Neuronal stem cell (in vitro differentiated cells): ENCODE data around the gene FSIP1.

Experiments
- DNase-seq: peaks from one replicate; pipeline ENCODE4 v3.0.0-alpha.2; 2013; ENCODE audit warnings: low spot score
- H2AFZ ChIP-seq: one replicate; pipeline ENCODE4 v1.6.1; 2013; ENCODE audit warnings: mild to moderate bottlenecking, low read length, inconsistent platforms
- H2AK5ac ChIP-seq: 2 replicates; pipeline ENCODE4 v1.6.1; 2013; ENCODE audit warnings: low read depth, mild to moderate bottlenecking, inconsistent platforms, low read length, moderate library complexity, mixed read lengths
- H2BK120ac ChIP-seq: 2 replicates; pipeline ENCODE4 v1.6.1; 2013; ENCODE audit warnings: low read depth, mild to moderate bottlenecking, inconsistent platforms, low read length, moderate library complexity, mixed read lengths
- H2BK12ac ChIP-seq: one replicate; pipeline ENCODE4 v1.6.1; 2013; ENCODE audit warnings: low read length, inconsistent platforms
- H2BK15ac ChIP-seq: 2 replicates; pipeline ENCODE4 v1.6.1; 2013; ENCODE audit warnings: mild to moderate bottlenecking, low read length, inconsistent platforms, mixed read lengths
- H2BK5ac ChIP-seq: one replicate; pipeline ENCODE4 v1.6.1; 2013; ENCODE audit warnings: inconsistent platforms, mild to moderate bottlenecking, low read length, moderate library complexity
- H3K14ac ChIP-seq: one replicate; pipeline ENCODE4 v1.6.1; 2013; ENCODE audit warnings: low read length, inconsistent platforms
- H3K18ac ChIP-seq: 2 replicates; pipeline ENCODE4 v1.6.1; 2013; ENCODE audit warnings: low read length, inconsistent platforms
- H3K23ac ChIP-seq: 2 replicates; pipeline ENCODE4 v1.6.1; 2013; ENCODE audit warnings: low read depth, mild to moderate bottlenecking, mixed read lengths, low read length, inconsistent platforms; ENCODE audit not compliant: poor library complexity
- H3K27ac ChIP-seq: replicated peaks from 3 replicates; pipeline ENCODE4 v1.5.1; 2013; ENCODE audit warnings: low read length, inconsistent platforms
- H3K27me3 ChIP-seq, 3 experiments: 2 replicates each; pipeline ENCODE4 v1.6.1; 2013; ENCODE audit warnings: low read length in 3 of 3, mild to moderate bottlenecking in 2 of 3, inconsistent platforms in 1 of 3, low read depth in 1 of 3, mixed read lengths in 1 of 3, moderate library complexity in 1 of 3; ENCODE audit not compliant: control insufficient read depth in 3 of 3, insufficient read depth in 3 of 3
- H3K36me3 ChIP-seq, 2 donors: replicated peaks in 1 of 2; 2 replicates each; pipeline ENCODE4 v1.6.1; 2013; ENCODE audit warnings: low read length in 2 of 2; ENCODE audit not compliant: control insufficient read depth in 2 of 2, insufficient read depth in 2 of 2
- H3K4ac ChIP-seq: 2 replicates; pipeline ENCODE4 v1.6.1; 2013; ENCODE audit warnings: inconsistent platforms, mild to moderate bottlenecking, low read length, moderate library complexity
- H3K4me1 ChIP-seq, 2 donors: 1 replicate in 1 of 2; 2 replicates in 1 of 2; pipeline ENCODE4 v1.6.1; 2013; ENCODE audit warnings: low read length in 2 of 2, low read depth in 1 of 2; ENCODE audit not compliant: control insufficient read depth in 2 of 2, insufficient read depth in 1 of 2
- H3K4me2 ChIP-seq: one replicate; pipeline ENCODE4 v1.6.1; 2013; ENCODE audit warnings: mild to moderate bottlenecking, low read length, inconsistent platforms; ENCODE audit not compliant: insufficient read depth, poor library complexity, severe bottlenecking
- H3K4me3 ChIP-seq, 2 donors: 2 replicates each; pipeline ENCODE4 v1.5.1; 2013; ENCODE audit warnings: low read length in 2 of 2, mild to moderate bottlenecking in 2 of 2, inconsistent platforms in 1 of 2, moderate library complexity in 1 of 2
- H3K79me1 ChIP-seq: one replicate; pipeline ENCODE4 v1.6.1; 2013; ENCODE audit warnings: low read depth, mild to moderate bottlenecking, inconsistent platforms, low read length, moderate library complexity
- H3K9ac ChIP-seq: one replicate; pipeline ENCODE4 v1.6.1; 2013; ENCODE audit warnings: mild to moderate bottlenecking, low read depth, low read length, inconsistent platforms; ENCODE audit not compliant: poor library complexity
- H3K9me3 ChIP-seq, 2 donors: replicated peaks in 1 of 2; 2 replicates each; pipeline versions ENCODE3 to v1.6.1; 2013; ENCODE audit warnings: low read length in 2 of 2, mild to moderate bottlenecking in 2 of 2, inconsistent platforms in 1 of 2, low read depth in 1 of 2, mixed read lengths in 1 of 2, moderate library complexity in 1 of 2; ENCODE audit not compliant: control insufficient read depth in 2 of 2, insufficient read depth in 1 of 2
- H4K8ac ChIP-seq: one replicate; pipeline ENCODE4 v1.6.1; 2013; ENCODE audit warnings: low read depth, mild to moderate bottlenecking, inconsistent platforms, low read length, moderate library complexity
- H4K91ac ChIP-seq: one replicate; pipeline ENCODE4 v1.6.1; 2013; ENCODE audit warnings: low read length, low read depth, mild to moderate bottlenecking, inconsistent platforms; ENCODE audit not compliant: poor library complexity
- WGBS, 2 donors: extraction: QIAGEN DNeasy Blood & Tissue Kit; methylation state at CpG; one replicate each; pipeline ENCODE4 v1.1.7; 2013; ENCODE audit warnings: missing lambda C conversion rate in 2 of 2, mixed read lengths in 1 of 2; ENCODE audit not compliant: insufficient read length in 2 of 2, insufficient replicate concordance in 1 of 2; ENCODE audit errors: extremely low coverage in 2 of 2; 5-methylcytosine and 5-hydroxymethylcytosine counted together

Gene FSIP1

GRCh38 chr15:39743611-39744010 is 39.0 kb downstream of the FSIP1 start:
- H3K9me3 ChIP-seq = peaks cover 0 to 5% of the 10 kb centered on the region in 2 donors
- no peak overlapping the region for H3K4ac ChIP-seq
- no CpG with 5 or more reads among the region's 2 CpGs for WGBS, 2 donors
- H3K23ac ChIP-seq = no peak overlapping the region
- H3K4me2 ChIP-seq = no peak overlapping the region
- H3K4me3 ChIP-seq = no peak overlapping the region
- H2BK12ac ChIP-seq = no peak overlapping the region
- H3K27ac ChIP-seq = no peak overlapping the region
- H3K18ac ChIP-seq = no peak overlapping the region
- H3K4me1 ChIP-seq = peaks cover 0 to 1% of the 10 kb centered on the region in 2 donors
- no peak overlapping the region for H4K8ac ChIP-seq
- no peak overlapping the region for H2AFZ ChIP-seq
- no peak overlapping the region for H3K14ac ChIP-seq
- H3K27me3 ChIP-seq = no peaks in the 10 kb centered on the region
- H2BK15ac ChIP-seq = no peak overlapping the region
- H4K91ac ChIP-seq = no peak overlapping the region
- H3K9ac ChIP-seq = no peak overlapping the region
- H3K36me3 ChIP-seq = no peaks in the 10 kb centered on the region
- H3K79me1 ChIP-seq = no peaks in the 10 kb centered on the region
- no peak for DNase-seq
- no peak overlapping the region for H2BK5ac ChIP-seq
- H2AK5ac ChIP-seq = no peak overlapping the region
- no peak overlapping the region for H2BK120ac ChIP-seq

GRCh38 chr15:39741258-39741657 is 41.4 kb downstream of the FSIP1 start:
- Histone ChIP-seq H3K4me3 (peak overlapping the region in 1 of 2 donors; percentile 66), H3K27me3 (no peaks in the 10 kb centered on the region), H2BK5ac (no peak overlapping the region), H2BK12ac (no peak overlapping the region), H2AK5ac (no peak overlapping the region), H3K14ac (no peak overlapping the region), H3K36me3 (no peaks in the 10 kb centered on the region), H3K79me1 (no peaks in the 10 kb centered on the region), H4K91ac (no peak overlapping the region), H3K23ac (no peak overlapping the region), H3K27ac (no peak overlapping the region), H2BK120ac (no peak overlapping the region), H3K9me3 (peaks cover 0 to 5% of the 10 kb centered on the region in 2 donors), H2BK15ac (no peak overlapping the region), H3K4me2 (no peak overlapping the region), H3K4ac (no peak overlapping the region), H3K18ac (no peak overlapping the region), H4K8ac (no peak overlapping the region), H2AFZ (no peak overlapping the region), H3K9ac (no peak overlapping the region), H3K4me1 (peaks cover 0 to 3% of the 10 kb centered on the region in 2 donors)
- no peak for DNase-seq

- Histone ChIP-seq H3K4me1 (peaks cover 0 to 3% of the 10 kb centered on the region in 2 donors), H4K8ac (no peak overlapping the region), H3K4me3 (no peak overlapping the region), H3K4ac (no peak overlapping the region), H2AFZ (no peak overlapping the region), H3K27me3 (no peaks in the 10 kb centered on the region), H3K9ac (no peak overlapping the region), H2BK12ac (no peak overlapping the region), H3K9me3 (peaks cover 0 to 5% of the 10 kb centered on the region in 2 donors), H2BK120ac (no peak overlapping the region), H3K4me2 (no peak overlapping the region), H2AK5ac (no peak overlapping the region), H3K79me1 (no peaks in the 10 kb centered on the region), H3K27ac (no peak overlapping the region), H3K18ac (no peak overlapping the region), H2BK15ac (no peak overlapping the region), H3K14ac (no peak overlapping the region), H4K91ac (no peak overlapping the region), H2BK5ac (no peak overlapping the region), H3K23ac (no peak overlapping the region), H3K36me3 (no peaks in the 10 kb centered on the region)
- WGBS, 2 donors = no CpG with 5 or more reads among the region's 3 CpGs
- no peak for DNase-seq
Observed at GRCh38 chr15:39738998-39739397, 43.6 kb downstream of the FSIP1 start.

GRCh38 chr15:39737196-39737550 is 45.5 kb downstream of the FSIP1 start:
- no peak overlapping the region for H2BK5ac ChIP-seq
- H3K14ac ChIP-seq = no peak overlapping the region
- H3K27ac ChIP-seq = no peak overlapping the region
- no peak overlapping the region for H3K4ac ChIP-seq
- H2BK15ac ChIP-seq = no peak overlapping the region
- peaks cover 0 to 1% of the 10 kb centered on the region in 2 donors for H3K4me1 ChIP-seq
- H3K4me3 ChIP-seq = no peak overlapping the region
- H3K4me2 ChIP-seq = no peak overlapping the region
- no peak overlapping the region for H2BK120ac ChIP-seq
- no peak overlapping the region for H4K91ac ChIP-seq
- H3K27me3 ChIP-seq = no peaks in the 10 kb centered on the region
- H3K36me3 ChIP-seq = no peaks in the 10 kb centered on the region
- H3K9ac ChIP-seq = no peak overlapping the region
- no peaks in the 10 kb centered on the region for H3K79me1 ChIP-seq
- no peak overlapping the region for H2BK12ac ChIP-seq
- no CpG with 5 or more reads among the region's 4 CpGs for WGBS, 2 donors
- H3K9me3 ChIP-seq = peaks cover 0 to 5% of the 10 kb centered on the region in 2 donors
- no peak overlapping the region for H2AK5ac ChIP-seq
- H4K8ac ChIP-seq = no peak overlapping the region
- H3K23ac ChIP-seq = no peak overlapping the region
- no peak for DNase-seq
- H2AFZ ChIP-seq = no peak overlapping the region
- H3K18ac ChIP-seq = no peak overlapping the region
